Panc1 (cell line): Measurements from ENCODE around the gene REN. TPM values are rescaled to one million over a fixed set of nuclear protein-coding genes. Genes with fewer than 3 reads are reported as not detected.

Experiments used
- ATAC-seq: fragments of 200-7000 bp; cut with Tn5 transposase; 2 replicates; pipeline ENCODE4 v1.9.1; 2020; ENCODE audit warnings: mild to moderate bottlenecking, moderate library complexity
- BruUV-seq: library from RNA; stranded (reverse); fragments of 400-500 nt; replicated peaks from 2 replicates; lab custom pipeline; 2021; lab: Mats Ljungman, UMichigan
- CTCF ChIA-PET: fragments of 300-600 bp; sonication (Branson Sonifier 250); formaldehyde crosslinking; loops from one replicate; lab custom pipeline; 2022; ENCODE audit warnings: antibody characterized with exemption; lab: Charles Lee
- POLR2A ChIA-PET: fragments of 300-600 bp; sonication (Branson Sonifier 250); formaldehyde crosslinking; loops from one replicate; lab custom pipeline; 2022; ENCODE audit warnings: antibody characterized with exemption; lab: Charles Lee
- DNase-seq: peaks from one replicate; pipeline ENCODE4 v3.0.0-alpha.2; 2010; ENCODE audit warnings: low read depth, low spot score
- H3K27ac ChIP-seq: 2 replicates; pipeline ENCODE4 v1.5.1; 2011; ENCODE audit warnings: mild to moderate bottlenecking, low read length, inconsistent platforms
- H3K27me3 ChIP-seq: fragments of 200-500 bp; sonication (Bioruptor generic); 2 replicates; pipeline ENCODE4 v1.6.0; 2014; ENCODE audit warnings: low read length, inconsistent platforms; ENCODE audit not compliant: control insufficient read depth, insufficient read depth
- H3K36me3 ChIP-seq: fragments of 200-500 bp; sonication (Bioruptor generic); 2 replicates; pipeline ENCODE4 v1.5.1; 2014; ENCODE audit warnings: inconsistent platforms, mild to moderate bottlenecking, low read length, moderate library complexity; ENCODE audit not compliant: control insufficient read depth, insufficient read depth
- H3K4me1 ChIP-seq: 2 replicates; pipeline ENCODE4 v1.5.1; 2011; ENCODE audit warnings: inconsistent platforms, mild to moderate bottlenecking, low read length, moderate library complexity; ENCODE audit not compliant: control insufficient read depth, insufficient read depth
- H3K4me3 ChIP-seq, 2 experiments: 2 replicates each; pipeline ENCODE4 v1.5.1; 2011 to 2012; ENCODE audit warnings: low read depth in 2 of 2, low read length in 2 of 2, mild to moderate bottlenecking in 2 of 2, inconsistent platforms in 1 of 2, moderate library complexity in 1 of 2
- H3K9me3 ChIP-seq: fragments of 200-500 bp; sonication (Bioruptor generic); 2 replicates; pipeline ENCODE4 v1.5.1; 2014; ENCODE audit warnings: low read depth, mild to moderate bottlenecking, inconsistent platforms, low read length, moderate library complexity; ENCODE audit not compliant: control insufficient read depth, insufficient read depth
- CTCF ChIP-seq: fragments of 450-650 bp; IDR thresholded peaks from 2 replicates; pipeline ENCODE4 v1.5.1; 2017; ENCODE audit warnings: mild to moderate bottlenecking
- POLR2AphosphoS5 ChIP-seq: IDR thresholded peaks from 2 replicates; pipeline ENCODE4 v1.6.1; 2012; ENCODE audit warnings: mild to moderate bottlenecking, low read depth, low read length, moderate library complexity
- SIN3A ChIP-seq: IDR thresholded peaks from 2 replicates; pipeline ENCODE4 v1.6.1; 2012; ENCODE audit warnings: low read depth, mild to moderate bottlenecking, low read length, moderate library complexity, borderline replicate concordance; ENCODE audit not compliant: insufficient read depth
- TCF7L2 ChIP-seq: IDR thresholded peaks from 2 replicates; pipeline ENCODE4 v1.6.1; 2011; ENCODE audit warnings: mild to moderate bottlenecking, low read depth, low read length, inconsistent platforms
- in situ Hi-C: cut with HindIII; loops from 2 replicates; pipeline ENCODE4 v1.10.0; 2016; ENCODE audit warnings: low sequenced_read_pairs, low pct_unique_long_range_greater_than_20kb
- intact Hi-C: fragments of 100-400 bp; cut with micrococcal nuclease; formaldehyde crosslinking; loops from one replicate; pipeline ENCODE4 v1.10.0; 2022; ENCODE audit not compliant: unreplicated experiment
- total RNA-seq: library from RNA; stranded (reverse); gene quantifications from one replicate; pipeline ENCODE4 v1.2.1, GENCODE V29; 2021; ENCODE audit not compliant: unreplicated experiment
- TF ChIP-seq, protein P1 (sequence below), 2 experiments: IDR thresholded peaks; 2 replicates each; pipeline ENCODE4 v1.6.1; 2011 to 2012; ENCODE audit warnings: low read depth in 2 of 2, control low read depth in 1 of 2, low read length in 1 of 2, mild to moderate bottlenecking in 1 of 2, moderate library complexity in 1 of 2; ENCODE audit not compliant: insufficient read depth in 1 of 2

REN gene
- total RNA-seq, 1 experiment from 2014 or later, result not detected

- ATAC-seq (no peak), DNase-seq (no peak)
- TF ChIP-seq, protein P1, sequence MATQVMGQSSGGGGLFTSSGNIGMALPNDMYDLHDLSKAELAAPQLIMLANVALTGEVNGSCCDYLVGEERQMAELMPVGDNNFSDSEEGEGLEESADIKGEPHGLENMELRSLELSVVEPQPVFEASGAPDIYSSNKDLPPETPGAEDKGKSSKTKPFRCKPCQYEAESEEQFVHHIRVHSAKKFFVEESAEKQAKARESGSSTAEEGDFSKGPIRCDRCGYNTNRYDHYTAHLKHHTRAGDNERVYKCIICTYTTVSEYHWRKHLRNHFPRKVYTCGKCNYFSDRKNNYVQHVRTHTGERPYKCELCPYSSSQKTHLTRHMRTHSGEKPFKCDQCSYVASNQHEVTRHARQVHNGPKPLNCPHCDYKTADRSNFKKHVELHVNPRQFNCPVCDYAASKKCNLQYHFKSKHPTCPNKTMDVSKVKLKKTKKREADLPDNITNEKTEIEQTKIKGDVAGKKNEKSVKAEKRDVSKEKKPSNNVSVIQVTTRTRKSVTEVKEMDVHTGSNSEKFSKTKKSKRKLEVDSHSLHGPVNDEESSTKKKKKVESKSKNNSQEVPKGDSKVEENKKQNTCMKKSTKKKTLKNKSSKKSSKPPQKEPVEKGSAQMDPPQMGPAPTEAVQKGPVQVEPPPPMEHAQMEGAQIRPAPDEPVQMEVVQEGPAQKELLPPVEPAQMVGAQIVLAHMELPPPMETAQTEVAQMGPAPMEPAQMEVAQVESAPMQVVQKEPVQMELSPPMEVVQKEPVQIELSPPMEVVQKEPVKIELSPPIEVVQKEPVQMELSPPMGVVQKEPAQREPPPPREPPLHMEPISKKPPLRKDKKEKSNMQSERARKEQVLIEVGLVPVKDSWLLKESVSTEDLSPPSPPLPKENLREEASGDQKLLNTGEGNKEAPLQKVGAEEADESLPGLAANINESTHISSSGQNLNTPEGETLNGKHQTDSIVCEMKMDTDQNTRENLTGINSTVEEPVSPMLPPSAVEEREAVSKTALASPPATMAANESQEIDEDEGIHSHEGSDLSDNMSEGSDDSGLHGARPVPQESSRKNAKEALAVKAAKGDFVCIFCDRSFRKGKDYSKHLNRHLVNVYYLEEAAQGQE (IDR thresholded peaks at IDR 0.05; ENCODE audit: insufficient read depth in 1 of 2, low read depth in 2 of 2, low read length in 1 of 2), result no peak
- TF ChIP-seq SIN3A (no peak), CTCF (no peak), POLR2AphosphoS5 (no peak), TCF7L2 (no peak)
- intact Hi-C loops, result no loop called here
- no peak overlapping the region for H3K4me3 ChIP-seq
- in situ Hi-C loops, result loop anchor here (25.0 kb wide), 1 partner anchor 281 kb away; the partner anchor contains the start of gene SNRPE
- ChIA-PET POLR2A (no interaction called here), CTCF (no interaction called here)
- H3K27me3 ChIP-seq, result no peaks in the 10 kb centered on the region
- no peaks in the 10 kb centered on the region for H3K4me1 ChIP-seq
- H3K27ac ChIP-seq, result no peak overlapping the region
- no peaks in the 10 kb centered on the region for H3K9me3 ChIP-seq
- H3K36me3 ChIP-seq, result no peaks in the 10 kb centered on the region
- no TSS peak for BruUV-seq
Observed at GRCh38 chr1:204143276-204144041, 22.7 kb downstream of the REN start.

GRCh38 chr1:204142032-204142974 is 23.8 kb downstream of the REN start:
- no TSS peak for BruUV-seq
- DNase-seq (no peak), ATAC-seq (no peak)
- intact Hi-C loops (no loop called here), in situ Hi-C loops (loop anchor here (25.0 kb wide), 1 partner anchor 280 kb away; the partner anchor contains the start of gene SNRPE)
- Histone ChIP-seq H3K27me3 (no peaks in the 10 kb centered on the region), H3K27ac (no peak overlapping the region), H3K9me3 (no peaks in the 10 kb centered on the region), H3K4me3 (no peak overlapping the region), H3K4me1 (no peaks in the 10 kb centered on the region), H3K36me3 (no peaks in the 10 kb centered on the region)
- ChIA-PET POLR2A (no interaction called here), CTCF (interaction anchor here (0.6 kb wide), 1 partner anchor 919 kb away, joined by 3 read pairs; no protein-coding TSS in a partner anchor)
- no peak for TF ChIP-seq CTCF
- TF ChIP-seq SIN3A, result no peak
- no peak for TF ChIP-seq POLR2AphosphoS5
- TF ChIP-seq, protein P1 (IDR thresholded peaks at IDR 0.05; ENCODE audit: insufficient read depth in 1 of 2, low read depth in 2 of 2, low read length in 1 of 2), result no peak
- no peak for TF ChIP-seq TCF7L2
